Measurements from ENCODE around the gene GPR3. TPM values are rescaled to one million over a fixed set of nuclear protein-coding genes. Genes with fewer than 3 reads are reported as not detected.

Gene GPR3
- total RNA-seq, 1 donor from 2014 or later = 0.16 TPM

DNA sequence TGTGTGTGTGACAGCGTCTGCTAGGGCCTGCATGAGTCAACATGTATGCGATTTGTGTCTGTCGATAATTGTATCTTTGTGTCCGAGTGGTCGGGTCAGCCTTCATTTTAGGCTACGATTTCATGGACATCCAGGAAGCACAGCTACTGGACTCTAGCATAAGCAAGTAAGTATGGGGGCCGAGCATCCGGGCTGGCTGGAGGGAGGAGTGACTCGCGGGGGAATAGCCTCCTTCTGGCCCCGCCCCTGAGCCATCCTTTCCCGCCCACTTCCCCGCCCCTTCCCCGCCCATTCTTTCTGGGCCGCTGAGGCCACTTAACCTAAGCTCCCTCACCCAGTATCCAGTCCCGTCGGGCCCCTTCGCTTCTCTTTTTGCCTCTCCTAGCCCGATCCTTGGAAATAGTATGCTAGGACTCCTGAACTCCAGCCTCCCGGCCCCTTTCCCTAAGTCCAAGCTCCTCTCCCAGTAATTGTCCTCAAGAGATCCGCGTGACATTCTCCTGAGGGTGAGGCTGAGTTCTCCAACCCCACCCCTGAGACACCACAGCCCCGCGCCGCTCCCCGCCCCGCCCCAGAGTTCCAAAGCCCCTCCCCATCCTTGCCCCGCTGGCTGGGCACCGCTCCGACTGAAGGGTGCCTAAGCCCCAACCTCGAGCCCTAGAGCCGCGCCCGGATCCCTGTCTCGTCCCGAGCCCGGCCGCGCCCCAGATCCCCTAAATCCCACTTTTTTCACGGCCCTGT lies 26.9 kb upstream of the GPR3 start:
- TF ChIP-seq, protein P1, sequence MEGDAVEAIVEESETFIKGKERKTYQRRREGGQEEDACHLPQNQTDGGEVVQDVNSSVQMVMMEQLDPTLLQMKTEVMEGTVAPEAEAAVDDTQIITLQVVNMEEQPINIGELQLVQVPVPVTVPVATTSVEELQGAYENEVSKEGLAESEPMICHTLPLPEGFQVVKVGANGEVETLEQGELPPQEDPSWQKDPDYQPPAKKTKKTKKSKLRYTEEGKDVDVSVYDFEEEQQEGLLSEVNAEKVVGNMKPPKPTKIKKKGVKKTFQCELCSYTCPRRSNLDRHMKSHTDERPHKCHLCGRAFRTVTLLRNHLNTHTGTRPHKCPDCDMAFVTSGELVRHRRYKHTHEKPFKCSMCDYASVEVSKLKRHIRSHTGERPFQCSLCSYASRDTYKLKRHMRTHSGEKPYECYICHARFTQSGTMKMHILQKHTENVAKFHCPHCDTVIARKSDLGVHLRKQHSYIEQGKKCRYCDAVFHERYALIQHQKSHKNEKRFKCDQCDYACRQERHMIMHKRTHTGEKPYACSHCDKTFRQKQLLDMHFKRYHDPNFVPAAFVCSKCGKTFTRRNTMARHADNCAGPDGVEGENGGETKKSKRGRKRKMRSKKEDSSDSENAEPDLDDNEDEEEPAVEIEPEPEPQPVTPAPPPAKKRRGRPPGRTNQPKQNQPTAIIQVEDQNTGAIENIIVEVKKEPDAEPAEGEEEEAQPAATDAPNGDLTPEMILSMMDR (IDR thresholded peaks at IDR 0.05; ENCODE audit: borderline replicate concordance) = no peak
- Histone ChIP-seq H3K4me3 (peak overlapping the region; percentile 91), H3K9me3 (replicated peaks) (no peaks in the 10 kb centered on the region), H3K36me3 (peaks cover 46% of the 10 kb centered on the region), H3K4me1 (peaks cover 61% of the 10 kb centered on the region), H3K27me3 (ENCODE audit: low read depth) (no peaks in the 10 kb centered on the region), H3K27ac (replicated peaks) (peak overlapping the region; percentile 100)
- DNase-seq = peak; percentile 91
- intact Hi-C loops (cut with micrococcal nuclease) = no loop called here

DNA sequence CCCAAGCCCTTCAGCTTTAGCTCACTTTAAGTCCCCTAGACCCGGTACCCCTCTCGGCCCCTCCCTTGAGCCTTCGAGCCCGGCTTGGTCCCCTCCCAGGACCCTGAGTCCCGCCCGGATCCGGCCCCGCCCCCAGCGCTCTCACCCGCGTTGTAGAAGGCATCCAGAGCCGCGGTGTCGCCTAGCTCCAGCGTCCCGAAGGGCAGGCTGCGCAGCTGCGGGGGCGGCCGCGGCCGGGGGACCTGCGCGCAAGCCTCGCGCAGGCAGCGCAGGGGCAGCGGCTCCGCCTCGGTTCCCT lies 26.4 kb upstream of the GPR3 start:
- DNase-seq = peak; percentile 94
- intact Hi-C loops (cut with micrococcal nuclease) = no loop called here
- H3K4me1 ChIP-seq = peaks cover 56% of the 10 kb centered on the region

DNA sequence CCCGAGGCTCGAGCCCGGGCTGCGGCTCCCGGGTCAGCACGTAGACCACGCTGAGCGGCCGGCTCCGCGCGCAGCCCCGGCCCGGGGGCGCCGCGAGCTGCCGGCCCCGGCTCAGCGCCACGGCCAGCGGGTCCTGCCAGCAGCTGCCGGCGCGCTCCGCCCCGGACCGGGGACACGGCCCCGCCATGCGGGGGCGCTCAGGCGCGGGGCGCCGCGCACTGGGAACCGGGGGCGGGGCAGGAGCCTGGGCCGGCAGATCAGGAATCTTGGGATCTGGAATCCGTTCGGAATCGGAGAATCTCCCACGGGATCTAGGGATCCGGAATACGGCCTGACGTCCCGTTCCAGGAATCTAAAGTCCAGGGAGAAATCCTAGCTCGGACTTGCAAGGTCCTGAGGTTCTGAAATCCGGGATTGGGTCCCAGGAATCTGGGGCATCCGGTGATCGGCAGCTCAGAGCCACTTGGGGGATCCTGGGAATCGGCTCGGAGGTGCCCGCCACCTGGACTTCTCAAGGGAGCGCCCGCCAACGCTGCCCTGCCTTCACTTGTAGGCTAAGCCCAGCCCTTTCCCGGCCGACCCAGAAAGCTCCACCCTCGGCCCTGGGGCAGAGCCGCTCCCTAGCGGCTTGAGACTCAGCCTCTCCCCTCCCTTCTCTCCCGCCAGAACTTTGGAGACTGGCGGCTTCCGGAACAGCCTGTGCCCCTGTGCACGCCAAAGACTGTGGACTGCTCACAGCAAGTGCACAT lies 25.8 kb upstream of the GPR3 start, which contains the start of gene MAP3K6:
Gene MAP3K6, minus strand, starts transcription at position 551 of the 749 bp plus-strand sequence. Its CDS starts 364 bp downstream, at position 187.
- Histone ChIP-seq H3K4me1 (peaks cover 56% of the 10 kb centered on the region), H3K27me3 (ENCODE audit: low read depth) (no peaks in the 10 kb centered on the region), H3K9me3 (replicated peaks) (no peaks in the 10 kb centered on the region), H3K4me3 (peak within 1 kb of the TSS; percentile 91), H3K36me3 (peaks cover 36% of the 10 kb centered on the region), H3K27ac (replicated peaks) (peak within 1 kb of the TSS; percentile 100)
- DNase-seq = peak; percentile 94
- intact Hi-C loops (cut with micrococcal nuclease) = no loop called here
- TF ChIP-seq, protein P1 (IDR thresholded peaks at IDR 0.05; ENCODE audit: borderline replicate concordance) = peak; percentile 46

More for the DNA sequence above, 26.4 kb upstream of the GPR3 start:
- H3K36me3 ChIP-seq = peaks cover 41% of the 10 kb centered on the region
- peak overlapping the region; percentile 91 for H3K4me3 ChIP-seq
- no peaks in the 10 kb centered on the region for H3K27me3 ChIP-seq (ENCODE audit: low read depth)
- H3K9me3 ChIP-seq (replicated peaks) = no peaks in the 10 kb centered on the region
- peak overlapping the region; percentile 100 for H3K27ac ChIP-seq (replicated peaks)
- TF ChIP-seq, protein P1 (IDR thresholded peaks at IDR 0.05; ENCODE audit: borderline replicate concordance) = no peak

DNA sequence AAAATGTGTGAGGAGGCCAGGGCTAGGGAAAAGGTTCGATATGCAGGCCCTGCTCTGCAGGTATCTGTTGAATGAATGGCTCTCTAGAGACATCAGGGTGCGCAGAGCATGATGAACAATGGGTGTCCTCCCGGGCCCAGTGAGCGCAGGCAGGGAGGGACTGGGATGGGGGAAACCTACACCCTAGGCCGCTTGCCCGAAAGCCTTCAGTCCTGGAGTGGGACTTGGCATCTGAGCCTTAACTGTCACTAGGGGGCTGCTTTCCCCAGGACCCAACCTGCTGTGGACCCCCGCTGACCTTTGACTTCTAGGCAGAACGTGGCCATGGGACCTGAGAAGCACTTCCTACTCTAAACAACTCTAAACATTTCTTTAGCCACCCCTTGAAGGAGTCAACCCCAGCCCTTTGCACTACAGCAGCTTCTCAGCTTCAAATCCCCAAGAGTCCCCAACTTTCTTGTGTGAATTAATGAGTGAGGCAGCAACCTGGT lies 25.2 kb upstream of the GPR3 start:
- Histone ChIP-seq H3K4me3 (peak overlapping the region; percentile 91), H3K9me3 (replicated peaks) (no peaks in the 10 kb centered on the region), H3K27ac (replicated peaks) (peak overlapping the region; percentile 100), H3K36me3 (peaks cover 30% of the 10 kb centered on the region), H3K4me1 (peaks cover 56% of the 10 kb centered on the region), H3K27me3 (ENCODE audit: low read depth) (no peaks in the 10 kb centered on the region)
- intact Hi-C loops (cut with micrococcal nuclease) = no loop called here
- DNase-seq = no peak
- TF ChIP-seq, protein P1 (IDR thresholded peaks at IDR 0.05; ENCODE audit: borderline replicate concordance) = no peak

- intact Hi-C loops (cut with micrococcal nuclease) = no loop called here
- no peaks in the 10 kb centered on the region for H3K9me3 ChIP-seq (replicated peaks)
- H3K27me3 ChIP-seq (ENCODE audit: low read depth) = no peaks in the 10 kb centered on the region
- no peak overlapping the region for H3K4me3 ChIP-seq
- H3K4me1 ChIP-seq = peaks cover 51% of the 10 kb centered on the region
- peak overlapping the region; percentile 100 for H3K27ac ChIP-seq (replicated peaks)
- peaks cover 11% of the 10 kb centered on the region for H3K36me3 ChIP-seq
- TF ChIP-seq, protein P1 (IDR thresholded peaks at IDR 0.05; ENCODE audit: borderline replicate concordance) = peak; percentile 33
- DNase-seq = no peak
Observed at GRCh38 chr1:27368869-27369582, 23.4 kb upstream of the GPR3 start.
